K562 (cell line): Measurements from ENCODE around the gene RANGAP1. TPM values are rescaled to one million over a fixed set of nuclear protein-coding genes. Genes with fewer than 3 reads are reported as not detected.

Experiments
- ATF4 ChIP-seq: fragments of 450-650 bp; formaldehyde crosslinking; IDR thresholded peaks from 2 replicates; pipeline ENCODE4 v1.4.0; 2022; ENCODE audit warnings: mild to moderate bottlenecking, moderate library complexity
- BMI1 ChIP-seq: fragments of 150-350 bp; IDR thresholded peaks from 2 replicates; pipeline ENCODE4 v1.6.1; 2014; ENCODE audit warnings: low read length
- CTBP1 ChIP-seq: fragments of 450-650 bp; IDR thresholded peaks from 2 replicates; pipeline ENCODE4 v1.6.1; 2016; ENCODE audit warnings: borderline replicate concordance
- DEAF1 ChIP-seq: fragments of 450-650 bp; formaldehyde crosslinking; IDR thresholded peaks from 2 replicates; pipeline ENCODE4 v1.4.0; 2020; ENCODE audit warnings: mild to moderate bottlenecking, moderate library complexity
- ELK1 ChIP-seq: sonication (generic); formaldehyde crosslinking; IDR thresholded peaks from 2 replicates; pipeline ENCODE4 v1.8.1; 2022; ENCODE audit warnings: missing genetic modification reagents
- ESRRA ChIP-seq: fragments of 450-650 bp; IDR thresholded peaks from 2 replicates; pipeline ENCODE4 v1.6.1; 2014; ENCODE audit warnings: low read depth, mild to moderate bottlenecking, moderate library complexity, borderline replicate concordance
- FIP1L1 ChIP-seq: fragments of 200-400 bp; formaldehyde crosslinking; IDR thresholded peaks from 2 replicates; pipeline ENCODE4 v1.6.1; 2018; ENCODE audit warnings: mild to moderate bottlenecking, low read depth, low read length; ENCODE audit not compliant: poor library complexity, severe bottlenecking
- FOXM1 ChIP-seq, 2 experiments: fragments of 450-650 bp in 1 of 2; sonication (generic) in 1 of 2; formaldehyde crosslinking in 1 of 2; IDR thresholded peaks; 2 replicates each; pipeline versions ENCODE4 v1.6.1 to v1.9.0; 2017 to 2022; ENCODE audit warnings: low read depth in 2 of 2, mild to moderate bottlenecking in 2 of 2, missing genetic modification reagents in 1 of 2, moderate library complexity in 1 of 2
- HMBOX1 ChIP-seq: sonication (generic); IDR thresholded peaks from 2 replicates; pipeline ENCODE4 v1.6.1; 2016
- HOMEZ ChIP-seq: fragments of 250-450 bp; sonication (Bioruptor Pico); IDR thresholded peaks from 2 replicates; pipeline ENCODE4 v1.4.0; 2020; ENCODE audit warnings: mild to moderate bottlenecking, moderate library complexity
- MYNN ChIP-seq, 2 experiments: sonication (generic); formaldehyde crosslinking in 1 of 2; IDR thresholded peaks; 2 replicates each; pipeline versions ENCODE4 v1.5.0 to v1.6.1; 2016 to 2020; ENCODE audit warnings: antibody characterized with exemption in 1 of 2, missing genetic modification reagents in 1 of 2
- NR4A1 ChIP-seq, 2 experiments: fragments of 250-450 bp in 1 of 2; fragments of 450-650 bp in 1 of 2; sonication (Bioruptor Pico) in 1 of 2; IDR thresholded peaks; 2 replicates each; pipeline versions ENCODE4 v1.4.0 to v1.6.1; 2016 to 2020; ENCODE audit warnings: mild to moderate bottlenecking in 2 of 2, missing compliant biosample characterization in 1 of 2, missing genetic modification characterization in 1 of 2, moderate library complexity in 1 of 2
- ZBTB5 ChIP-seq: fragments of 450-650 bp; IDR thresholded peaks from 2 replicates; pipeline ENCODE4 v1.6.1; 2017; ENCODE audit warnings: antibody characterized with exemption
- ZBTB9 ChIP-seq: fragments of 450-650 bp; formaldehyde crosslinking; IDR thresholded peaks from 2 replicates; pipeline ENCODE4 v1.4.0; 2020; ENCODE audit warnings: mild to moderate bottlenecking, moderate library complexity
- ZNF561 ChIP-seq: fragments of 450-650 bp; formaldehyde crosslinking; conservative IDR thresholded peaks from 2 replicates; pipeline ENCODE4 v1.4.0; 2020; ENCODE audit warnings: mild to moderate bottlenecking, moderate library complexity
- polyA plus RNA-seq, 8 experiments: library from polyadenylated mRNA; depleted of rRNA in 4 of 8; stranded (reverse) in 5 of 8; unstranded in 3 of 8; fragments of >200 nt; fragmentation: Nextera tagmentation in 2 of 8; fragmentation: Illumina TruSeq in 1 of 8; extraction: Ambion mirVana in 2 of 8; extraction: Trizol in 1 of 8; gene quantifications; 2 replicates each; pipeline versions ENCODE4 v1.2.1 to v1.2.3, GENCODE V29; 2011 to 2014; ENCODE audit warnings: inconsistent platforms in 1 of 8, missing spikeins in 1 of 8
- total RNA-seq, 7 experiments: library from RNA; depleted of rRNA in 6 of 7; stranded (reverse); fragments of >200 nt in 6 of 7; fragmentation: Illumina TruSeq in 2 of 7; extraction: Trizol in 2 of 7; gene quantifications; 2 replicates each; pipeline versions ENCODE4 v1.2.1 to v1.2.3, GENCODE V29; 2011 to 2021; ENCODE audit warnings: low replicate concordance in 1 of 7

Gene RANGAP1
- total and polyA plus RNA-seq, 9 of the 15 experiments (the other 6 are each of a cell fraction or from before 2014, with no cell fraction given) = 2.1 to 104 (median 50.6) TPM

GRCh38 chr22:41204992-41205900 lies 80.7 kb downstream of the RANGAP1 start, which contains the start of gene L3MBTL2 (continued):
- TF ChIP-seq ZBTB9 (CRISPR knock-in tag) = no peak
- no peak for TF ChIP-seq DEAF1 (CRISPR knock-in tag)
- peak; percentile 48; the same call in 1 of the 2 replicates for TF ChIP-seq ESRRA
- TF ChIP-seq ELK1 (CRISPR knock-in tag) = no peak
- TF ChIP-seq FOXM1 (IDR thresholded peaks at IDR 0.05; ENCODE audit: low read depth) = no peak
- no peak for TF ChIP-seq FOXM1 (CRISPR knock-in tag; IDR thresholded peaks at IDR 0.05; ENCODE audit: low read depth)
- peak; percentile 75 for TF ChIP-seq BMI1
- TF ChIP-seq ZBTB5 = no peak
- no peak for TF ChIP-seq CTBP1
- no peak for TF ChIP-seq ATF4 (CRISPR knock-in tag)
- TF ChIP-seq NR4A1 (CRISPR knock-in tag; IDR thresholded peaks at IDR 0.05) = no peak
- TF ChIP-seq NR4A1 (tag; IDR thresholded peaks at IDR 0.05) = no peak
- no peak for TF ChIP-seq FIP1L1
- TF ChIP-seq ZNF561 = no peak
- TF ChIP-seq MYNN (IDR thresholded peaks at IDR 0.05) = no peak
- no peak for TF ChIP-seq MYNN (CRISPR knock-in tag; IDR thresholded peaks at IDR 0.05)
- no peak for TF ChIP-seq HOMEZ (CRISPR knock-in tag)
- TF ChIP-seq HMBOX1 = no peak
